HepG2 (cell line): ENCODE results near the gene ALG3. TPM values are rescaled to one million over a fixed set of nuclear protein-coding genes. Genes with fewer than 3 reads are reported as not detected.

Experiments
- CBX1 ChIP-seq: IDR thresholded peaks from one replicate; pipeline ENCODE4 v1.6.1; 2016; ENCODE audit warnings: antibody characterized with exemption, low read depth
- GATA4 ChIP-seq: sonication (generic); IDR thresholded peaks from 2 replicates; pipeline ENCODE4 v1.6.1; 2016; ENCODE audit warnings: antibody characterized with exemption, low read depth, borderline replicate concordance
- HMGA1 ChIP-seq: sonication (generic); formaldehyde crosslinking; conservative IDR thresholded peaks from 2 replicates; pipeline ENCODE4 v1.4.0; 2020; ENCODE audit warnings: missing genetic modification reagents
- IKZF1 ChIP-seq: fragments of 450-650 bp; IDR thresholded peaks from 2 replicates; pipeline ENCODE4 v1.7.1; 2016
- PITX1 ChIP-seq: sonication (generic); formaldehyde crosslinking; IDR thresholded peaks from 2 replicates; pipeline ENCODE4 v1.5.1; 2020; ENCODE audit warnings: mild to moderate bottlenecking, missing genetic modification reagents
- SRY ChIP-seq: sonication (generic); formaldehyde crosslinking; IDR thresholded peaks from 2 replicates; pipeline ENCODE4 v1.8.0; 2022; ENCODE audit warnings: mild to moderate bottlenecking, missing genetic modification reagents
- ZMYM3 ChIP-seq: sonication (generic); formaldehyde crosslinking; IDR thresholded peaks from 2 replicates; pipeline ENCODE4 v1.5.1; 2020; ENCODE audit warnings: mild to moderate bottlenecking, missing genetic modification reagents
- ZNF766 ChIP-seq: sonication (generic); formaldehyde crosslinking; IDR thresholded peaks from 2 replicates; pipeline ENCODE4 v1.5.0; 2020; ENCODE audit warnings: missing genetic modification reagents, borderline replicate concordance
- polyA plus RNA-seq, 8 experiments: library from polyadenylated mRNA; depleted of rRNA in 3 of 8; stranded (reverse) in 7 of 8; unstranded in 1 of 8; fragments of >200 nt; fragmentation: Illumina TruSeq in 4 of 8; extraction: Trizol in 4 of 8; gene quantifications; 2 replicates each; pipeline versions ENCODE4 v1.2.1 to v1.2.3, GENCODE V29; 2011 to 2016; ENCODE audit warnings: low read depth in 4 of 8, missing spikeins in 1 of 8, mixed read lengths in 1 of 8; ENCODE audit not compliant: insufficient read depth in 1 of 8
- total RNA-seq, 5 experiments: library from RNA; depleted of rRNA; stranded (reverse); fragments of >200 nt; fragmentation: Illumina TruSeq; extraction: Trizol; gene quantifications; 2 replicates each; pipeline ENCODE4 v1.2.3, GENCODE V29; 2016; ENCODE audit warnings: low read depth in 1 of 5
- TF ChIP-seq, protein P1 (sequence below): sonication (generic); formaldehyde crosslinking; IDR thresholded peaks from 2 replicates; pipeline ENCODE4 v1.4.0; 2020; ENCODE audit warnings: missing genetic modification reagents
- TF ChIP-seq, protein P2 (sequence below): sonication (generic); formaldehyde crosslinking; IDR thresholded peaks from 2 replicates; pipeline ENCODE4 v1.4.0; 2020; ENCODE audit warnings: low read depth, missing genetic modification reagents
- TF ChIP-seq, protein P3 (sequence below): sonication (generic); formaldehyde crosslinking; IDR thresholded peaks from 2 replicates; pipeline ENCODE4 v1.4.0; 2020; ENCODE audit warnings: missing genetic modification reagents
- TF ChIP-seq, protein P4 (sequence below): IDR thresholded peaks from 2 replicates; pipeline ENCODE4 v1.6.1; 2016; ENCODE audit warnings: low read depth, borderline replicate concordance
- TF ChIP-seq, protein P5 (sequence below): IDR thresholded peaks from 2 replicates; pipeline ENCODE4 v1.6.1; 2012; ENCODE audit warnings: inconsistent platforms
- TF ChIP-seq, protein P6 (sequence below): sonication (generic); formaldehyde crosslinking; IDR thresholded peaks from 2 replicates; pipeline ENCODE4 v1.4.0; 2020; ENCODE audit warnings: missing genetic modification reagents, borderline replicate concordance
- TF ChIP-seq, protein P7 (sequence below): IDR thresholded peaks from 2 replicates; pipeline ENCODE4 v1.6.1; 2016; ENCODE audit warnings: low read depth

The ALG3 gene
- total and polyA plus RNA-seq, 2 of the 13 experiments (the other 11 are each of a cell fraction or from before 2014, with no cell fraction given) = 46.6 to 57.1 TPM

DNA sequence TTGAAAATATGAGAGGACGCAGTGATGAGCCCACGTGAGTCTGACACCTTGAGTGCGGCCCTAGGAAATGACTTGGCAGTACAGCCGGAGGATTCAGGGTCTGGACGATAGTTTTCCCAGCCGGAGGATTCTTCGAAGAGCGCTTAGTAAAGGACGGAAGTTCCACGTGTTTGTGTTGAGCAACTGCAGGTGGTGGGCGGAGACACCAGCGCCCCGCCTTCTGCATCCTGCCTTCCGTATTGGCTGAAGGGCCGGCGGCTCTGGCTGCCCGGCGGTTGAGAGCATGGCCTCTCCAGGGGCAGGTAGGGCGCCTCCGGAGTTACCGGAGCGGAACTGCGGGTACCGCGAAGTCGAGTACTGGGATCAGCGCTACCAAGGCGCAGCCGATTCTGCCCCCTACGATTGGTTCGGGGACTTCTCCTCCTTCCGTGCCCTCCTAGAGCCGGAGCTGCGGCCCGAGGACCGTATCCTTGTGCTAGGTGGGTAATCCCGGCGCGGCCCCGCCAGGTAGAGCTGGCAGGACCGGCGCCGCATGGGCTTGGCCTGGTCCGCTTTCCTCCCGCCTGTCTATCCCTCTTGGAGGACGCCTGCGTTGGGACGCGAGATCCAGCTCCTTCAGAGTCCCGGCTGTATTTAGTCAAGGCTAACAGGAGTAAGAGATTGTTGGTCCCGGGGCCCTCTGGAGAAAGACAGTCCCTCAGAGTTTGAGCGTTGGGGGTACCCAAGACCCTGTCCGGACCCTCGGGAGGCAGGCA, 827 bp upstream of the ALG3 start, which contains the start of gene EEF1AKMT4 (continued):
- TF ChIP-seq, protein P1, sequence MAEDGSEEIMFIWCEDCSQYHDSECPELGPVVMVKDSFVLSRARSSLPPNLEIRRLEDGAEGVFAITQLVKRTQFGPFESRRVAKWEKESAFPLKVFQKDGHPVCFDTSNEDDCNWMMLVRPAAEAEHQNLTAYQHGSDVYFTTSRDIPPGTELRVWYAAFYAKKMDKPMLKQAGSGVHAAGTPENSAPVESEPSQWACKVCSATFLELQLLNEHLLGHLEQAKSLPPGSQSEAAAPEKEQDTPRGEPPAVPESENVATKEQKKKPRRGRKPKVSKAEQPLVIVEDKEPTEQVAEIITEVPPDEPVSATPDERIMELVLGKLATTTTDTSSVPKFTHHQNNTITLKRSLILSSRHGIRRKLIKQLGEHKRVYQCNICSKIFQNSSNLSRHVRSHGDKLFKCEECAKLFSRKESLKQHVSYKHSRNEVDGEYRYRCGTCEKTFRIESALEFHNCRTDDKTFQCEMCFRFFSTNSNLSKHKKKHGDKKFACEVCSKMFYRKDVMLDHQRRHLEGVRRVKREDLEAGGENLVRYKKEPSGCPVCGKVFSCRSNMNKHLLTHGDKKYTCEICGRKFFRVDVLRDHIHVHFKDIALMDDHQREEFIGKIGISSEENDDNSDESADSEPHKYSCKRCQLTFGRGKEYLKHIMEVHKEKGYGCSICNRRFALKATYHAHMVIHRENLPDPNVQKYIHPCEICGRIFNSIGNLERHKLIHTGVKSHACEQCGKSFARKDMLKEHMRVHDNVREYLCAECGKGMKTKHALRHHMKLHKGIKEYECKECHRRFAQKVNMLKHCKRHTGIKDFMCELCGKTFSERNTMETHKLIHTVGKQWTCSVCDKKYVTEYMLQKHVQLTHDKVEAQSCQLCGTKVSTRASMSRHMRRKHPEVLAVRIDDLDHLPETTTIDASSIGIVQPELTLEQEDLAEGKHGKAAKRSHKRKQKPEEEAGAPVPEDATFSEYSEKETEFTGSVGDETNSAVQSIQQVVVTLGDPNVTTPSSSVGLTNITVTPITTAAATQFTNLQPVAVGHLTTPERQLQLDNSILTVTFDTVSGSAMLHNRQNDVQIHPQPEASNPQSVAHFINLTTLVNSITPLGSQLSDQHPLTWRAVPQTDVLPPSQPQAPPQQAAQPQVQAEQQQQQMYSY (CRISPR knock-in tag) = 0 out of 2 replicates have a peak, but pooled peaks have one; percentile 21
- TF ChIP-seq PITX1 (CRISPR knock-in tag) (no peak; the same call in 1 of the 2 replicates), ZMYM3 (CRISPR knock-in tag) (no peak), GATA4 (no peak), ZNF766 (CRISPR knock-in tag) (0 out of 2 replicates have a peak, but pooled peaks have one; percentile 18), CBX1 (no peak), HMGA1 (no peak), SRY (CRISPR knock-in tag) (no peak), IKZF1 (no peak)
- TF ChIP-seq, protein P2, sequence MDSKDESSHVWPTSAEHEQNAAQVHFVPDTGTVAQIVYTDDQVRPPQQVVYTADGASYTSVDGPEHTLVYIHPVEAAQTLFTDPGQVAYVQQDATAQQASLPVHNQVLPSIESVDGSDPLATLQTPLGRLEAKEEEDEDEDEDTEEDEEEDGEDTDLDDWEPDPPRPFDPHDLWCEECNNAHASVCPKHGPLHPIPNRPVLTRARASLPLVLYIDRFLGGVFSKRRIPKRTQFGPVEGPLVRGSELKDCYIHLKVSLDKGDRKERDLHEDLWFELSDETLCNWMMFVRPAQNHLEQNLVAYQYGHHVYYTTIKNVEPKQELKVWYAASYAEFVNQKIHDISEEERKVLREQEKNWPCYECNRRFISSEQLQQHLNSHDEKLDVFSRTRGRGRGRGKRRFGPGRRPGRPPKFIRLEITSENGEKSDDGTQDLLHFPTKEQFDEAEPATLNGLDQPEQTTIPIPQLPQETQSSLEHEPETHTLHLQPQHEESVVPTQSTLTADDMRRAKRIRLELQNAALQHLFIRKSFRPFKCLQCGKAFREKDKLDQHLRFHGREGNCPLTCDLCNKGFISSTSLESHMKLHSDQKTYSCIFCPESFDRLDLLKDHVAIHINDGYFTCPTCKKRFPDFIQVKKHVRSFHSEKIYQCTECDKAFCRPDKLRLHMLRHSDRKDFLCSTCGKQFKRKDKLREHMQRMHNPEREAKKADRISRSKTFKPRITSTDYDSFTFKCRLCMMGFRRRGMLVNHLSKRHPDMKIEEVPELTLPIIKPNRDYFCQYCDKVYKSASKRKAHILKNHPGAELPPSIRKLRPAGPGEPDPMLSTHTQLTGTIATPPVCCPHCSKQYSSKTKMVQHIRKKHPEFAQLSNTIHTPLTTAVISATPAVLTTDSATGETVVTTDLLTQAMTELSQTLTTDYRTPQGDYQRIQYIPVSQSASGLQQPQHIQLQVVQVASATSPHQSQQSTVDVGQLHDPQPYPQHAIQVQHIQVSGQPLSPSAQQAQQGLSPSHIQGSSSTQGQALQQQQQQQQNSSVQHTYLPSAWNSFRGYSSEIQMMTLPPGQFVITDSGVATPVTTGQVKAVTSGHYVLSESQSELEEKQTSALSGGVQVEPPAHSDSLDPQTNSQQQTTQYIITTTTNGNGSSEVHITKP (CRISPR knock-in tag) = peak; percentile 64; the same call in 1 of the 2 replicates
- TF ChIP-seq, protein P3, sequence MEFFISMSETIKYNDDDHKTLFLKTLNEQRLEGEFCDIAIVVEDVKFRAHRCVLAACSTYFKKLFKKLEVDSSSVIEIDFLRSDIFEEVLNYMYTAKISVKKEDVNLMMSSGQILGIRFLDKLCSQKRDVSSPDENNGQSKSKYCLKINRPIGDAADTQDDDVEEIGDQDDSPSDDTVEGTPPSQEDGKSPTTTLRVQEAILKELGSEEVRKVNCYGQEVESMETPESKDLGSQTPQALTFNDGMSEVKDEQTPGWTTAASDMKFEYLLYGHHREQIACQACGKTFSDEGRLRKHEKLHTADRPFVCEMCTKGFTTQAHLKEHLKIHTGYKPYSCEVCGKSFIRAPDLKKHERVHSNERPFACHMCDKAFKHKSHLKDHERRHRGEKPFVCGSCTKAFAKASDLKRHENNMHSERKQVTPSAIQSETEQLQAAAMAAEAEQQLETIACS = no peak
- TF ChIP-seq, protein P4, sequence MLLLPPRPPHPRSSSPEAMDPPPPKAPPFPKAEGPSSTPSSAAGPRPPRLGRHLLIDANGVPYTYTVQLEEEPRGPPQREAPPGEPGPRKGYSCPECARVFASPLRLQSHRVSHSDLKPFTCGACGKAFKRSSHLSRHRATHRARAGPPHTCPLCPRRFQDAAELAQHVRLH = peak; percentile 56; the same call in 1 of the 2 replicates
- TF ChIP-seq, protein P5, sequence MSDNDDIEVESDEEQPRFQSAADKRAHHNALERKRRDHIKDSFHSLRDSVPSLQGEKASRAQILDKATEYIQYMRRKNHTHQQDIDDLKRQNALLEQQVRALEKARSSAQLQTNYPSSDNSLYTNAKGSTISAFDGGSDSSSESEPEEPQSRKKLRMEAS = peak; percentile 99
- TF ChIP-seq, protein P6, sequence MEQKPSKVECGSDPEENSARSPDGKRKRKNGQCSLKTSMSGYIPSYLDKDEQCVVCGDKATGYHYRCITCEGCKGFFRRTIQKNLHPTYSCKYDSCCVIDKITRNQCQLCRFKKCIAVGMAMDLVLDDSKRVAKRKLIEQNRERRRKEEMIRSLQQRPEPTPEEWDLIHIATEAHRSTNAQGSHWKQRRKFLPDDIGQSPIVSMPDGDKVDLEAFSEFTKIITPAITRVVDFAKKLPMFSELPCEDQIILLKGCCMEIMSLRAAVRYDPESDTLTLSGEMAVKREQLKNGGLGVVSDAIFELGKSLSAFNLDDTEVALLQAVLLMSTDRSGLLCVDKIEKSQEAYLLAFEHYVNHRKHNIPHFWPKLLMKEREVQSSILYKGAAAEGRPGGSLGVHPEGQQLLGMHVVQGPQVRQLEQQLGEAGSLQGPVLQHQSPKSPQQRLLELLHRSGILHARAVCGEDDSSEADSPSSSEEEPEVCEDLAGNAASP (CRISPR knock-in tag) = 0 out of 2 replicates have a peak, but pooled peaks have one; percentile 25
- TF ChIP-seq, protein P7, sequence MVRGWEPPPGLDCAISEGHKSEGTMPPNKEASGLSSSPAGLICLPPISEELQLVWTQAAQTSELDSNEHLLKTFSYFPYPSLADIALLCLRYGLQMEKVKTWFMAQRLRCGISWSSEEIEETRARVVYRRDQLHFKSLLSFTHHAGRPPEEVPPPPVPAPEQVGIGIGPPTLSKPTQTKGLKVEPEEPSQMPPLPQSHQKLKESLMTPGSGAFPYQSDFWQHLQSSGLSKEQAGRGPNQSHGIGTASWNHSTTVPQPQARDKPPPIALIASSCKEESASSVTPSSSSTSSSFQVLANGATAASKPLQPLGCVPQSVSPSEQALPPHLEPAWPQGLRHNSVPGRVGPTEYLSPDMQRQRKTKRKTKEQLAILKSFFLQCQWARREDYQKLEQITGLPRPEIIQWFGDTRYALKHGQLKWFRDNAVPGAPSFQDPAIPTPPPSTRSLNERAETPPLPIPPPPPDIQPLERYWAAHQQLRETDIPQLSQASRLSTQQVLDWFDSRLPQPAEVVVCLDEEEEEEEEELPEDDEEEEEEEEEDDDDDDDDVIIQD (CRISPR knock-in tag) = no peak
